RCC 7860 (cell line): Measurements from ENCODE around the gene ZNF391.
"Not testable (repeated sequence)": the region's sequence is repeated elsewhere in the genome, so short reads cannot be mapped to it uniquely, and the experiment has no call there.

Experiments used
- DNase-seq: peaks from one replicate; pipeline ENCODE4 v3.0.0-alpha.2; 2015; ENCODE audit warnings: low spot score
- FAIRE-seq: peaks from 2 replicates; lab custom pipeline; 2012; peaks lifted over from hg19 to GRCh38; lab: Jason Lieb, UNC

ZNF391 gene

DNA sequence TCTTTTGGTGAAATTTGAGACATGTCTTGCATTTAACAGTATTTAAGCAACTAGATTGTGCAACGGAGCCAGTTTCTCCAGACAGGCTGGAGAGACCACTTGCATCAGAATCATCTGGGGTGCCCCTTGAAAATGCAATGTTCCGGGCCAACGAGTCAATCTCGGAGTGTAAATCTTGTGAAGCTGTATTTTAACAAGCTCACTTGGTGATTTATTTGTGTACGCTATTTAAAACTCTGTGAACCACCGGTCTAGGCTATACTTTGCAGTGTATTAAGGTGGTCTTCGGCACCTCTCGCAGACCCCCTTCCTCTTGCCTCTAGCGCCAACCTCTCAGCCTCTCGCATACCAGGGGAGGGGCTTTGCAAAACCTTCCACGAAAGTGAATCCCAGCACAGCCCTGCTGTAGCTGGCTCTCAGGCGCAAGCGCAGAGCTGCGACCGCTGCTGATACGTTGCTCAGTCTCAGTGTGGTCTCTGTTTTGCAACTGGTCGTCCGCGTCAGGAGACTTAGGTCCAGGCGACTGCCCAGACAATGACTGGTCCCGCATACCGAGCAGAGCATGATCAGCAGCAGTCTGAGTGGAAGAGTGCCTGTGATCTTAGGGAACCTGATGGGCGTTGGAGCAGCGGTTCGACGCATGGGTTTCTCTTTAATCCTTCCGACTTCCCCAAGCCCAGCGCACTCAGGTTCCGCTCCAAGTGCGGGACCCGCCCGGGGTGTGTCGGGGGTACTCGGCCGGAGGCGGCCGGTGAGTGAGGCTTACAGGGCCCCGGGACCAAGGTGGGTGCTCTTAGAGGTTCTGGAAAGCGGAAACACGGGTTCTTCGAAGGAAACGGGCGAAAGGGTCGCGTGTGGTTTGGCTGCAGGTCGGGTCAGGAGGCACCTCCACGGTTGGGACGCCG, at the start of gene ZNF391:
Gene ZNF391, plus strand, starts transcription at position 467 of the 905 bp plus-strand sequence. CDS start 11,612 bp downstream, outside the sequence.
- FAIRE-seq = no peak
- peak; percentile 77 for DNase-seq

DNA sequence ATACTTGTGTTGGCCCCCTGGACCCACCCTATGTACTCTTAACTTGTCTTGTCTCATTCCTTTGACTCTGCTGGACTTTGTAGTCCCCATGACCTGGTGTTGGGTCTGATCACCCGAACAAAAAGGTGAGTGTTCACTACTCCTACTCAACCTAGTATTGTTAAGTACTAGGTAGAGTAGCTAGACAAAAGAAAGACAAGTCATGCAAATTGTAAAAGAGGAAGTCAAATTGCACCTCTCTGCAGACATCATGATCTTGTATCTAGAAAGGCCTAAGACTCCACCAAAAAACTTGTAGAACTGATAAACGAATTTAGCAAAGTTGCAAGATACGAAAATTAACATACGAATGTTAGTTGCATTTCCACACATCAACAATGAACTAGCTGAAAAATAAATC, 35.7 kb upstream of the ZNF391 start:
- FAIRE-seq (no peak), DNase-seq (no peak)

DNA sequence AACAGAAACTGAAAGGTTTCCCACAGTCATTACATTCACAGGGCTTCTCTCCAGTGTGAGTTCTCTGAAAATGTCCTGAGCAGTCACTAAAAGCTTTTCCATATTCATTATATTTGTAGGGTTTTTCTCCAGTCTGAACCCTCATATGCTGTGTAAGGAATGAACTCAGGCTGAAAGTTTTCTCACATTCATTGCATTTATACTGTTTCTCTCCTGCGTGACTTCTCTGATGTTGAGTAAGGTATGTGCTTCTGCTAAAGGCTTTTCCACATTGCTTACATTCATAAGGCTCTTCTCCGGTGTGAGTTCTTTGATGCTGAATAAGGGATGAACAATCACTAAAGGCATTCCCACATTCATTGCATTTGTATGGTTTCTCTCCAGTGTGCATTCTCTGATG, 29.8 kb upstream of the ZNF391 start:
- FAIRE-seq = no peak
- DNase-seq = no peak

DNA sequence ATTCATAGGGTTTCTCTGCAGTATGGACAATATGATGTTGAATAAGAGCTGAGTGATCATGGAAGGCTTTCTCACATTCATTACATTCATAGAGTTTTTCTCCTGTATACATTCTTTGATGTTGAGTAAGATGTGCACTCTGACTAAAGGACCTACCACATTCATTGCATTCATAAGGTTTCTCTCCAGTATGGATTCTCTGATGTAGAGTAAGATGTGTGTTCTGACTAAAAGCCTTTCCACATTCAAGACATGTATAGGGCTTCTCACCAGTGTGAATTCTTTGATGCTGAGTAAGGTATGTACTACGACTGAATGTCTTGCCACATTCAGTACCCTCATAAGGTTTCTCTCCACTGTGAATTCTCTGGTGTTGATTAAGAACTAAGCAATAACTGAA, 29.3 kb upstream of the ZNF391 start:
- no peak for FAIRE-seq
- no peak for DNase-seq

DNA sequence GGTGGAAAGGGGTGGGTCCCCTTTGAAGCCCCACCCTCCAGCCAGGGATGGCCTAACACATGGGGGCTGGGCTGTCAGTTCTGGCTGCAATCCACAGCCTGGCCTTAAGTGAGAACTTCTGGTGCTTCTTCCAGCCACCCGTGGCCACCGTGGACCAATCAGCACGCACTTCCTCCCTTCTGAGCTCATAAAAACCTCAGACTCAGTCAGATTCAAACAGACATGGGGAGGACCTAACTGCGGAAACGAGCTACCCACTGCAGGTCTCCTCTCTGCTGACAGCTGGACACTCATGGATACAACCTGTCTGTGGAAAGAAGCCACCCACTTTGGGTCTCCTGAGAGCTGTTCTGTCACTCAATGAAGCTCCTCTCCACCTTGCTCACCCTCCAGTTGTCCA, 20.4 kb upstream of the ZNF391 start:
- no peak for DNase-seq
- FAIRE-seq = no peak

DNA sequence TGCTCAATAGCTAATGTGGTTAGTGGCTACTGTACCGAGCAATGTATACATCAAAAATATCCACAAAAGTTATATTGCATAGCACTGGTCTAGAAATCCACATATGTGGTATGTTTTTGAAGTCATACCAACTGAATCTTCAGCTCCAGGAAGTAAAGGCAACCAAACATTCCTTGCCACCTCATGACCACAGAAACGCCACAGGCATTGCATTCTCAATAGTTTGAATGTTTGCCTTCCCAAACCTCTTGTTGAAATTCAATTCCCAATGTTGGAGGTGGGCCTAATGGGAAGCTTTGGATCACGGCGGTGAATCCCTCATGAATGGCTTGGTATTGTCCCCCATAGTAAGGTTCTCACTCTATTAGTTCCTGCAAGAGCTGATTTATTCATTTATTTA, 18.2 kb upstream of the ZNF391 start:
- DNase-seq = no peak
- FAIRE-seq = no peak

DNA sequence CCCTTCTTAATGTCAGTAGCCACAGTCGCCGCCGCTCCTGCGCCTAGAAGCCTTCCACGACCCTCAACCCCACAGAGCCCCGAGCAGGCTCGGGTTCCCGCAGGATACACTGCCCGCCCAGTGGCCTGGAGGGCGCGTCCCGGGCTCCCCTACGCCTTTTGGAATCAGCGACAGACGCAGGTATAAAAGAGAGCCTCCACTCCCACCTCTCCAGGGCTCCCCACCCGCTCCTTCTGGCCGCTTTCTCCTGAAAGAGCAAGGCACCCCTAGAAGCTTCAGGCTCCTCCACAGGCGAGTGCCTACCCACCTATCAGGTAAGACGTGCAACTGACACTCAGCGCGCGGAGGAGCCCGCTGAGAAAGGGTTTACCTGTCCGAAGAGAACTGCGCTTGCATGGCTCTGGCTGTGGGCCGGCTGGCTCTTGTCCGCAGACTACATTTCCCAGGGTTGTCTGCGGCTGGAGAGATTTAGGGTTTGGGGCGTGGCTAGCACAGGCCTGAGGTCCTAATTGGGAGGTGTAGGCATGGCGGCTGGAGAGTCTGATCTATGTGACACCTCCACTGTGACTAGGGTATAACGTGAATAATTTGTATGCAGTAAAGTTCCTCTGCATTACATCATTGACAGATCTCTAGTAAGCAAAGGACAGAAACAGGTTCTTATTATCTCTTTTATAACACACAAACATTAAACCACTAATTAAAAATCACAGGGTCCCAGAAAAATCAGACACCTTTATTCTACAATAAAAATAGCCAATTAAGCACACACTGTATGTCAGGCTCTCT, 13.5 kb upstream of the ZNF391 start:
- no peak for FAIRE-seq
- DNase-seq = no peak

DNA sequence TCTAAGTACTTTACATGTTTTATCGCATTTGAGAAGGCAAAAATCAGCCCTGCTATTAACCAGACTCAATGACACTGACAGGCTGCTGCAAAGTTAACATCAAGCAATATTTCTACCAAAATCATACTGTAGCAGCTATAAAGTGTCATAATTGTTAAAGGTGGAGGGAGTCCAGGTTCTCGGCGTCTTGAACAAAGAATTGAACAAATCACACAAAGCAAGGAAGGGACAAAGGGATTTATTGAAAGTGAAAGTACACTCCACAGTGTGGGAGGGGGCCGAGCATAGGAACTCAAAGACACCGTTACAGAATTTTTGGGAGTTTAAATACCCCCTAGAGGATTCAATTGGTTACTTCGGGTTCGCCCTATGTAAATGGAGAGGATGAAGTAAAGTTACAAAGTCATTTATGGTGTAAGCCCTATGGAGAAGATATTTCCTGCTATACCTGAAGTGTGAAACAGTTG, 12.9 kb upstream of the ZNF391 start:
- FAIRE-seq (no peak), DNase-seq (no peak)

DNA sequence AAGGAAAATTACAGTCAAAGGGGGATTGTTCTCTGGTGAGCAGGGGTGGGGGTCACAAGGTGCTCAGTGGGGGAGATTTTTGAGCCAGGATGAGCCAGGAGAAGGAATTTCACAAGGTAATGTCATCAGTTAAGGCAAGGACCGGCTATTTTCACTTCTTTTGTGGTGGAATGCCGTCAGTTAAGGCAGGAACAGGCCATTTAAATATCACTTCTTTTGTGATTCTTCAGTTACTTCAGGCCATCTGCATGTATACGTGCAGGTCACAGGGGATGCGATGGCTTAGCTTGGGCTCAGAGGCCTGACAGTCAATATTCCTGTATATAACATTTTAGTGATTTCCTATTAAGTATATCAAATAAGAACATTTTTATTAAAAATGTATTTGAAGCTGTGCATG, 10.2 kb upstream of the ZNF391 start:
- not testable (repeated sequence) for FAIRE-seq, DNase-seq

DNA sequence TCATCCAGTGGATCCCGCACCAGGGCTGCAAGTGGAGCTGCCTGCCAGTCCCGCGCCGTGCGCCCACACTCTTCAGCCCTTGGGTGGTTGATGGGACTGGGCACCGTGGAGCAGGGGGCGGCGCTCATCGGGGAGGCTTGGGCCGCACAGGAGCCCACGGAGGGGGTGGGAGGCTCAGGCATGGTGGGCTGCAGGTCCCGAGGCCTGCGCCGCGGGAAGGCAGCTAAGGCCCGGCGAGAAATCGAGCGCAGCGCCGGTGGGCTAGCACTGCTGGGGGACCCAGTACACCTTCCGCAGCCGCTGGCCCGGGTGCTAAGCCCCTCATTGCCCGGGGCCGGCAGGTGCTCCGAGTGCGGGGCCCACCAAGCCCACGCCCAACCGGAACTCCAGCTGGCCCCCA, 7.6 kb upstream of the ZNF391 start:
- not testable (repeated sequence) for DNase-seq, FAIRE-seq

DNA sequence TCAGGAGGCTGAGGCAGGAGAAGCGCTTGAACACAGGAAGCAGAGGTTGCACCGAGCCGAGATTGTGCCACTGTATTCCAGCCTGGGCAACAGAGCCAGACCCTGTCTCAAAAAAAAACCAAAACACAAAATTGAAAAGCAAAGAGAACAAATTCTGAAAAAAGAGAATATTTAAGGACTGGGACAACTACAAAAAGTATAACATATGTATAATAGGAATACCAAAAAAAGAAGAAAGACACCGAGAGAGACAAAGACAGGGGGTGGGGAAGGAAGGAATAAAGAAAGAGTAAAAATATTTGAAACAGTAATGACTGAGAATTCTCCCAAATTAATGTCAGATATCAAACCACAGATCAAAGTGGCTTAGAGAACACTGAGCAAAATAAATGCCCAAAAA, 5.5 kb upstream of the ZNF391 start:
- DNase-seq (no peak), FAIRE-seq (no peak)

DNA sequence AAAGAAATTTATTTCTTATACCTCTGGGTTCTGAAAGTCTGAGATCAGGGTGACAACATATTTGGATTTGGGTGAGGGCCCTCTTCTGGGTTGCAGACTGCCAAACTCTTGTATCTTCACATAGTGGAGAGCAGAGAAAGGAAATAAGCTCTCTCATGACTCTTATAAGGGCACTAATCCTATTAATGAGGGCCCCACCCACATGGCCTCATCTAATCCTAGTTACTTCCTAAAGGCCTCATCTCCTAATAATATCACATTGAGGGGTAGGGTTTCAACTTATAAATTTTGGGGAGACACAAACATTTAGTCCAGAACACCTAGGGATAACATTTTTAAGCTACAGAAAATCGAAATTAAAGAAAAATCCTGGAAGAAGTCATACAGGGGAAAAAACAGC, 5.1 kb upstream of the ZNF391 start:
- no peak for DNase-seq
- no peak for FAIRE-seq

DNA sequence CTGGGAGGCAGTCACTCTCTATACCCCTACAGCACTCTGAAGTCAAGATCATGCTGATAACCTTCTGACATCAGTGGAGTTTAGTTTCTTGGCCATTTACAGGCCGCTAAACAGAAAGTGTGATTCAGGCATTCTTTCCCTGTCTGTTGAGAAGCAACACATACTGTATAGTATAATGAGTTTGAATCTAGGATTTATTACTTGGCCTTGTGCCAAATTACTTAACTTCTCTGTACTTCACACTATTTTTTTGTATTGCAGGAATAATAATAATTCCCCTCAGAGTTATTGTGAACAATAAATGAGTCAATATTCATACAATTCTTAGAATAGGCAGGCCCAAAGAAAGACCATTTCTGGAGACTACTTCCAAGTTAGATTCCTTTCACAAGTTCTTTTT, 4.1 kb downstream of the ZNF391 start:
- no peak for FAIRE-seq

DNA sequence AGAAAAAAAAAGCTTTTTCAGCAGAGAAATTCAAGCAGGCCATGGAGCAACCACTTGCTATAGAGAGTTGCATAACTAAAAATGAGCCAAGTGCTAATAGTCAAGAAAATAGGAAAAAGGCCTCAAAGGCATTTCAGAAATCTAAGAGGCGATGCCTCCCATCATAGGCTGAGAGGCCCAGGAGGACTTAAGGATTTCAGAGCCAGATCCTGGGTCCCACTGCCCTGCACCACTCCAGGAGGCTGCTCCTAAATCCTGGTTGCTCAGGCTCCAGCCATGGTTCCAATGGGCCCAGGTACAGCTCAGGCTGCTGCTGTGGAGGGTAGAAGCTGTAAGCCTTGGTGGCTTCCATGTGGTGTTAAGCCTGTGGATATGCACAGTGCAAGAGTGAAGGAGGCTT, 5.5 kb downstream of the ZNF391 start:
- DNase-seq = no peak
- FAIRE-seq = no peak

More for the DNA sequence above, 4.1 kb downstream of the ZNF391 start:
- DNase-seq = no peak

DNA sequence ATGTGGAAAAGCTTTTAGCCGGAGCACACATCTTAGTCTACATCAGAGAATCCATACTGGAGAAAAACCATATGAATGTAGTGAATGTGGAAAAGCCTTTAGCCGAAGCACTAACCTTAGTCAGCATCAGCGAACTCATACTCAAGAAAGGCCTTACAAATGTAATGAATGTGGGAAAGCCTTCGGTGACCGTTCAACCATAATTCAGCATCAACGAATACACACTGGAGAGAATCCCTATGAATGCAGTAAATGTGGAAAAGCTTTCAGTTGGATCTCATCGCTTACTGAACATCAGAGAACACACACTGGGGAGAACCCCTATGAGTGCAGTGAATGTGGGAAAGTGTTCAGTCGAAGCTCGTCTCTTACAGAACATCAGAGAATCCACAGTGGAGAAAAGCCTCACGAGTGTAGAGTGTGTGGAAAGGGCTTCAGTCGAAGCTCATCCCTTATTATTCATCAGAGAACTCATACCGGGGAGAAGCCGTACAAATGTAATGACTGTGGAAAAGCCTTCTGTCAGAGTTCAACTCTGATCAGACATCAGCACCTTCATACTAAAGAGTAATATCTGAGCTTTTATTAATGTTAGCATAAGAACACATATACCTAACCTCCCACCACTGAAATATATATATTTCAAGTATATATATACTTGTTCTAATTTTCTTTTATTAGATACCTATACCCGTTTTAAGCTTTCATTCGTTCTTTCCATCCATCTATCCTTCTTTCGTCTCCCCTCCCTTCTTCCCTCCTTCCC, 12.5 kb downstream of the ZNF391 start:
- DNase-seq (no peak), FAIRE-seq (no peak)

DNA sequence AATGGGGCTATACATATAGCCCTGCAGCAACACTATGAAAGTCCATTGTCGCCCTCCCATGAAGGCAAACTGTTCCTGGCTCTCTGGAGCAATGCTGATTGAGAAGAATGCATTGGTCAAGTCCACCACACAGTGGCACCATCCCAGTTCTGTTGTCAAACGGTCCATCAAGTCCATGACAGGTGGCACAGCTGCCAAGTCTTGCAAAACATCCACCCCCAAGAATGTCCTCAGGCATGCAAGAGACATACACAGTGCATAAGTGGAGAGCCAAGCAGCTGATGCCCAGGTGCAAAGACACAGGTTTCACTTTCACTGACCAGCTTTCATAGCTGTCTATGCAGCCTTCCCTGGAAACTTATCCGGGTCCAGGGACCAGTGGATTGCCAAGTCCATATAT, 17.5 kb downstream of the ZNF391 start:
- FAIRE-seq = no peak
- no peak for DNase-seq

DNA sequence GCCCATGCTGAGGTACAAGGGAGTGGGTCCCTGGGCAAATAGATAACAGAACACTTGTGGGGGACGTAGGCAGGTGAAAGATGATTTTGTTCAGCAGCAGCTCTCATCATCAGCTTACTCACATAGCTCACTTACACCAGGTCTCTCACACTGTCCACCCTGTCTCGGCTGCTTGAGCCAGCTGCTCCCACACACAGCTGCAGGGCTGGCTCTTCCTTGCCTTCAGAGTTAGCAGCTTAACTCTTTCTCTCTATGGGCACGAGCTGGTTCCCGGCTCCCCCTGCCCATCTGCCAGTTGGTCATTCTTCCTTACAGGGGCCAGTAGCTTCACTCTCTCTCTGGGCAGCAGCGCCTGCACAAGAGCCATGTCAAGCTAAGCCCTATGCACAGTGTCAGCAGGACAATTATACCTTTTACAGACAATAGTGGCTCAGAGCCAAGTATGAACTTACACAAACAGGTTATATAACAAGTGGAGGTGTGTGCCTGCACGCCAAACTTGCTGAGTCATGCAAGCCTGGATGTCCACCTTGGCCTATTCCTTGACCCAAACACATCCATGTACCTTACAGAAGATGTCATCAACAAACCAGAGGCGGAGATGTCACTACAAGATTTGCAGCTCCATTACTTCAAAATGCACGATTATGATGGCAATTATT, 18.7 kb downstream of the ZNF391 start:
- FAIRE-seq (no peak), DNase-seq (no peak)

DNA sequence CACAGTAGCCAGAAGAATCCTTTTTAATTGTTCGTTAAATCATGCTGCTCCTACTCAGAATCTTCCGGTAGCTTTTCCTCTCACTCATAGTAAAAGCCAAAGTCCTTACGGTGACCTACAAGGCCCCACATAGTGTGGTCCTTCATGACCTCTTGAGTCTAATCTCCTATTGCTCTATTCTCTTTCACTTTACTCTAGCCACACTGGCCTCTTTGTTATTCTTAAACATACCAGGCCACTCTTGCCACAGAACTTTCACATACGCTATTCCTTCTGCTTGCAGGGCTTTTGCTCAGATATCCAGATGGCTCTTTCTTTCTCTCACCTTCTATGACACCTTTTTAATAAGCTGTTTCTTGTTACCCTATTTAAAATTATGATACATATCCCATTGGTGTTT, 25.7 kb downstream of the ZNF391 start:
- FAIRE-seq (no peak), DNase-seq (no peak)

DNA sequence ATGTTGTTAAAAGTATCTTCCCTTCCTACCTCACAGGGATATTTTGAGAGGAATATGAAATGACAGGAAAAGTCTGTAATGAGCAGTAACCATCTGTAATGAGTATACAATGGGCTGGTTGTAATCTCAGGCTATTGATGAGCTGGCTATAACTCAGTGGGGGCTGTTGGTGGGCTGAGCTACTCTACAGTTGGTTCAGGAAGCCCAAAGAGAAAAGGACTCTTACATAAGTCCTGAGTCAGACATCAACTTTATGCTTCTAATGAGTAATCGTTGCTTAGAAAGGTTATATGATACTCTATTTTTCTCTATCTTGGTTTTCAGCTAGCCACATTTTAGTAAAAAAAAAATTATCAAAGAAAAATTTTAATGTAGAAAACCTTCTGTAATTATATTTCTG, 26.4 kb downstream of the ZNF391 start:
- no peak for FAIRE-seq

DNA sequence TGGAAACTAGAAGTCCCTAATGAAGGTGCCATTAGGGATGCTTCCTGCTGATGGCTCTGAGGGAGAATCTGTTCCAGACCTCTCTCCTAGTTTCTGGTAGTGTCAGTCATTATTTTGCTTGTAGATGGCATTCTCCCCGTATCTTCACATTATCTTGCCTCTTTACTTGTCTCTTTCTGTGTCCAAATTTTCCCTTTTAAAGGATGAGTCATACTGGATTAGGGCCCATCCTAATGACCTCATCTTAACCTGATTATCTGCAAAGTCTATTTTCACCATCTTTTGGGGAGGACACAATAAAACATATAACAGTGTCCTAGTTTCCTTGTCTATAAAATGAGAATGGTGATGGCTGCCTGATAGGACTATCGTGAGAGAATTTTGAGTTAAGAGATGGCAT, 27.3 kb downstream of the ZNF391 start:
- no peak for DNase-seq
- no peak for FAIRE-seq

More for the DNA sequence above, 26.4 kb downstream of the ZNF391 start:
- no peak for DNase-seq

DNA sequence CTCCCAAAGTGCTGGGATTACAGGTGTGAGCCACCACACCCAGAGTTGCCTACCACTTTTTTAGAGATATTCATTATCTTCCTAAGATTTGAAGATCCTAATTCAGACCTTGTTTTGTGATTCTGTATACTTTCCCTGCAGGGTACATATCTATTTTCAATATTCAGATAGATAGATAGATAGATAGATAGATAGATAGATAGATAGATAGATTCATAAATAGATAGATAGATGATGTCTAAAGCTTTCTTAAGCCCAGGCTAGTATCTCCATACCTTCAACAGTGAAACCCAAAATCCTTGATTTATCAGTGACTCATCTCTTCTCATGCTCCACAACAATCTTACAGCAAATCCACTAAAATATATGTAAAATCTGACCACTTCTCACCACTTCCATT, 30.8 kb downstream of the ZNF391 start:
- DNase-seq (no peak), FAIRE-seq (no peak)
